ENCODE data around the gene FLG. TPM values are rescaled to one million over a fixed set of nuclear protein-coding genes. Genes with fewer than 3 reads are reported as not detected.
"Not testable (repeated sequence)": the region's sequence is repeated elsewhere in the genome, so short reads cannot be mapped to it uniquely, and the experiment has no call there.

The FLG gene
- total RNA-seq, 2 experiments from 2014 or later = not detected

DNA sequence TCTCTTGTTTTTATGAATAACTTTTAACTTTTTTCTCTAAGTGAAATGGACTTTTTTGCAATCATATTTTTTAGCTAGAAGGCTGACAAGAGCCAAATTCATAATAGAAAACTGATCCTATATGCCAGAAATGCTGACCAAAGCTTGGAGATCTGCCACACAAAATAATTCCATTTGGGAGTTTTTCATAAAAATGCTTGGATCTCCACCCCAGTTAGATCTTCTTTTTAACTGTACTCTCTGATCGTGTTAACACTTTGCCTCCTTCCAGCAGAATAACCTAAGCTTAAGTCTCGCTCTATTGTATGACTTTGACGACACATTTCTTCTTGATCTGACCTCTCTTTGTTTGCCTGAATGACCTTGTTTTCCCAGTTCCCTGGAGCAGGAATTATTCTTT, 18.0 kb upstream of the FLG start:
- DNase-seq (no peak), ATAC-seq (no peak)
- POLR2A ChIA-PET = no interaction called here

DNA sequence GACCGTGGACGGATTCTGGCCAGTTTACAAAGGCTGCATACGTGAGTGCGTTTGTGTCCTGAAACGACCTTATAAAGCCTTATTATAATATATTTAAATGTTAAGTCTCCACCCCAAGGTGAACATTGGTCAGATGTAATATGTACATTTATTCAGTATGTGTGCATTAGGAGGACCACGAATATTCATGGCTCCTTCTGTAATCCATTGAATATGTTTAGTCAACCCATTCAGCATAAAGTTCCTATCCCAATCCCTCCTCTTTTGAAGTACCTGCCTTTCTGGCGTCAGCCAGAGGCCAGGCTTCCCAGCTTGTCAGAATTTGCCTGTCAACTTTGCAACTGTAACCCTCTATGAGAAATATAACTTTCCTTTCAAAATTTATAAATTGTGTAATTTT, 10.4 kb upstream of the FLG start:
- Mint-ChIP-seq H3K4me3 (no peak overlapping the region), H3K9me3 (no peaks in the 10 kb centered on the region), H3K27me3 (peaks cover 17% of the 10 kb centered on the region), H3K27ac (no peak overlapping the region), H3K36me3 (ENCODE audit: low read depth) (no peaks in the 10 kb centered on the region), H3K4me1 (ENCODE audit: low read depth) (no peaks in the 10 kb centered on the region)
- ChIA-PET POLR2A (no interaction called here), CTCF (interaction anchor here (1.2 kb wide), 1 partner anchor 12 kb away, joined by 3 read pairs; no protein-coding TSS in a partner anchor)
- no peak for TF ChIP-seq CTCF (IDR thresholded peaks at IDR 0.05)
- intact Hi-C loops (cut with micrococcal nuclease) = no loop called here
- no peak for DNase-seq
- no peak for ATAC-seq

More for the DNA sequence above, 18.0 kb upstream of the FLG start:
- Mint-ChIP-seq H3K9me3 (no peaks in the 10 kb centered on the region), H3K4me3 (no peak overlapping the region), H3K27ac (no peak overlapping the region), H3K27me3 (peaks cover 29% of the 10 kb centered on the region), H3K36me3 (ENCODE audit: low read depth) (no peaks in the 10 kb centered on the region), H3K4me1 (ENCODE audit: low read depth) (peaks cover 7% of the 10 kb centered on the region)
- intact Hi-C loops (cut with micrococcal nuclease) = no loop called here
- no peak for TF ChIP-seq CTCF (IDR thresholded peaks at IDR 0.05)
- CTCF ChIA-PET = interaction anchor here (0.8 to 2.6 kb wide), 5 partner anchors 9 to 158 kb away, joined by 3 to 15 read pairs (median 4); no protein-coding TSS in a partner anchor

DNA sequence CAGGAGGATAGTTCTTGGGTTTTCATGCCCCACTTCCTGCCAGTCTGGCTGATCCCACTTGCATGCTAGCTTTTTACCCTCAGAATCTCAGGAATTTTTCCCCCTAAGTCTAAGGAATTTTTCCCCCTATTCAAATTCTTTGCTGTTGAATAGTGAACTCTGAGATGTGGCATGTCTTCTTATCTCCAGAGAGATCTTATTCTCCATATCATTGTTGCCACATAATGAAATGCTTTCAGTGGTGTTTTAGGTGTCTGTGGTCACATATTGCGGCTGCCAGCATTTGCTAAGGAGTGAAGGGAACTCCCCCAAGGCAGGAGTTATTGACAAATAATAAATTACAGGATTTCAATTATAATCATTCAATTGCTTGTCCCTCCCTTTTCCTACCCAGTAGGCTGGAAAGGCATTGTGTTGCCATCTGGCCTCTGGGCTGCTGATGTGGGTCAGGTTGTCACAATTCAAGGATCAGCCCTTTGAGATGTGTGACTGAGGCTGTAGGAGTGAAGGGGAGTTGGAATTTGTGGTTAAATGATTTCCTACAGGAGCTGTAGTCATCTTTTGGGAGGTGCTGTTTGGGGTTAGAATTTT, 3.9 kb upstream of the FLG start:
- peaks cover 5% of the 10 kb centered on the region for H3K27me3 Mint-ChIP-seq
- no peaks in the 10 kb centered on the region for H3K9me3 Mint-ChIP-seq
- H3K4me1 Mint-ChIP-seq (ENCODE audit: low read depth) = no peaks in the 10 kb centered on the region
- CTCF ChIA-PET = interaction anchor here (1.2 kb wide), 1 partner anchor 19 kb away, joined by 3 read pairs; no protein-coding TSS in a partner anchor
- no peak for TF ChIP-seq CTCF (IDR thresholded peaks at IDR 0.05)
- intact Hi-C loops (cut with micrococcal nuclease) = no loop called here
- no peak for ATAC-seq
- no peak for DNase-seq
- H3K36me3 Mint-ChIP-seq (ENCODE audit: low read depth) = no peaks in the 10 kb centered on the region
- no peak overlapping the region for H3K4me3 Mint-ChIP-seq
- H3K27ac Mint-ChIP-seq = no peak overlapping the region
- POLR2A ChIA-PET = no interaction called here

GRCh38 chr1:152313970-152314369, 11.1 kb downstream of the FLG start:
- Mint-ChIP-seq H3K4me3 (no peak overlapping the region), H3K9me3 (no peaks in the 10 kb centered on the region), H3K36me3 (ENCODE audit: low read depth) (no peaks in the 10 kb centered on the region), H3K27me3 (no peaks in the 10 kb centered on the region), H3K4me1 (ENCODE audit: low read depth) (no peaks in the 10 kb centered on the region), H3K27ac (no peak overlapping the region)
- no peak for TF ChIP-seq CTCF (IDR thresholded peaks at IDR 0.05)
- no peak for DNase-seq
- ChIA-PET POLR2A (no interaction called here), CTCF (no interaction called here)
- intact Hi-C loops (cut with micrococcal nuclease) = no loop called here
- no peak for ATAC-seq

GRCh38 chr1:152313319-152313801, 11.7 kb downstream of the FLG start:
- Mint-ChIP-seq H3K27me3 (no peaks in the 10 kb centered on the region), H3K9me3 (no peaks in the 10 kb centered on the region), H3K4me1 (ENCODE audit: low read depth) (no peaks in the 10 kb centered on the region), H3K4me3 (no peak overlapping the region), H3K36me3 (ENCODE audit: low read depth) (no peaks in the 10 kb centered on the region), H3K27ac (no peak overlapping the region)
- CTCF ChIA-PET = no interaction called here
- ATAC-seq = no peak
- no peak for DNase-seq
- no peak for TF ChIP-seq CTCF (IDR thresholded peaks at IDR 0.05)
- intact Hi-C loops (cut with micrococcal nuclease) = no loop called here
- POLR2A ChIA-PET = no interaction called here

GRCh38 chr1:152312169-152312568, 12.9 kb downstream of the FLG start:
- CTCF ChIA-PET; DNase-seq; H3K4me3 Mint-ChIP-seq; H3K36me3 Mint-ChIP-seq (ENCODE audit: low read depth); H3K4me1 Mint-ChIP-seq (ENCODE audit: low read depth); intact Hi-C loops (cut with micrococcal nuclease); ATAC-seq; H3K9me3 Mint-ChIP-seq; H3K27me3 Mint-ChIP-seq; POLR2A ChIA-PET; H3K27ac Mint-ChIP-seq: not testable (repeated sequence)

Measured in activated CD8-positive, alpha-beta T cell treated with anti-CD3 and anti-CD28 coated beads for 36 hours (primary cell).